SK-N-SH treated with all-trans-retinoic acid at 6 μM for 48 hours (cell line): ENCODE measurements around the gene C3orf70.

Experiments used
- ATAC-seq: fragments of 200-7000 bp; cut with Tn5 transposase; 3 replicates; pipeline ENCODE4 v1.9.1; 2020; ENCODE audit warnings: mild to moderate bottlenecking, moderate library complexity
- BACH2 ChIP-seq: fragments of 250-450 bp; sonication (Bioruptor Pico); IDR thresholded peaks from 2 replicates; pipeline ENCODE4 v1.9.0; 2021; ENCODE audit warnings: mild to moderate bottlenecking, borderline replicate concordance
- CSDC2 ChIP-seq: fragments of 250-450 bp; sonication (Bioruptor Pico); IDR thresholded peaks from 2 replicates; pipeline ENCODE4 v1.5.0; 2020; ENCODE audit warnings: mild to moderate bottlenecking, moderate library complexity
- ESRRG ChIP-seq: fragments of 250-450 bp; sonication (Bioruptor Pico); IDR thresholded peaks from 2 replicates; pipeline ENCODE4 v1.6.1; 2021; ENCODE audit warnings: mild to moderate bottlenecking
- GLIS3 ChIP-seq: fragments of 250-450 bp; sonication (Bioruptor Pico); IDR thresholded peaks from 2 replicates; pipeline ENCODE4 v1.5.0; 2020; ENCODE audit warnings: mild to moderate bottlenecking, moderate library complexity
- ISL1 ChIP-seq: fragments of 250-450 bp; sonication (Bioruptor Pico); IDR thresholded peaks from 2 replicates; pipeline ENCODE4 v2.1.2; 2022; ENCODE audit warnings: mild to moderate bottlenecking, moderate library complexity
- OSR1 ChIP-seq: fragments of 250-450 bp; sonication (Bioruptor Pico); IDR thresholded peaks from 2 replicates; pipeline ENCODE4 v1.8.0; 2022; ENCODE audit warnings: moderate library complexity, mild to moderate bottlenecking, inconsistent platforms
- PPARA ChIP-seq: fragments of 250-450 bp; sonication (Bioruptor Pico); IDR thresholded peaks from 2 replicates; pipeline ENCODE4 v1.5.0; 2020; ENCODE audit warnings: mild to moderate bottlenecking, borderline replicate concordance
- RARB ChIP-seq: fragments of 250-450 bp; sonication (Bioruptor Pico); IDR thresholded peaks from 2 replicates; pipeline ENCODE4 v1.8.0; 2021; ENCODE audit warnings: mild to moderate bottlenecking, moderate library complexity
- SNAI2 ChIP-seq: fragments of 250-450 bp; sonication (Bioruptor Pico); IDR thresholded peaks from 2 replicates; pipeline ENCODE4 v1.5.0; 2020; ENCODE audit warnings: mild to moderate bottlenecking, moderate library complexity
- TCF4 ChIP-seq: fragments of 250-450 bp; sonication (Bioruptor Pico); IDR thresholded peaks from 2 replicates; pipeline ENCODE4 v1.8.0; 2021; ENCODE audit warnings: mild to moderate bottlenecking, moderate library complexity, borderline replicate concordance
- TOX ChIP-seq: fragments of 250-450 bp; sonication (Bioruptor Pico); IDR thresholded peaks from 2 replicates; pipeline ENCODE4 v1.8.0; 2021; ENCODE audit warnings: mild to moderate bottlenecking, moderate library complexity, borderline replicate concordance
- ZC3H10 ChIP-seq: fragments of 250-450 bp; sonication (Bioruptor Pico); IDR thresholded peaks from 2 replicates; pipeline ENCODE4 v1.5.1; 2021; ENCODE audit warnings: mild to moderate bottlenecking, moderate library complexity
- ZFP3 ChIP-seq: fragments of 250-450 bp; sonication (Bioruptor Pico); IDR thresholded peaks from 2 replicates; pipeline ENCODE4 v1.5.0; 2020; ENCODE audit warnings: mild to moderate bottlenecking, moderate library complexity
- ZFP30 ChIP-seq: fragments of 450-650 bp; formaldehyde crosslinking; IDR thresholded peaks from 2 replicates; pipeline ENCODE4 v1.5.0; 2022; ENCODE audit warnings: mild to moderate bottlenecking, moderate library complexity
- ZNF565 ChIP-seq: fragments of 450-650 bp; formaldehyde crosslinking; conservative IDR thresholded peaks from 2 replicates; pipeline ENCODE4 v1.5.0; 2020; ENCODE audit warnings: low read depth, mild to moderate bottlenecking, moderate library complexity
- ZNF8 ChIP-seq: fragments of 450-650 bp; formaldehyde crosslinking; IDR thresholded peaks from 2 replicates; pipeline ENCODE4 v1.5.0; 2020; ENCODE audit warnings: mild to moderate bottlenecking, moderate library complexity
- TF ChIP-seq, protein P1 (sequence below): fragments of 250-450 bp; sonication (Bioruptor Pico); IDR thresholded peaks from 2 replicates; pipeline ENCODE4 v1.8.0; 2020; ENCODE audit warnings: mild to moderate bottlenecking, moderate library complexity, borderline replicate concordance
- TF ChIP-seq, protein P2 (sequence below): fragments of 250-450 bp; sonication (Bioruptor Pico); IDR thresholded peaks from 2 replicates; pipeline ENCODE4 v1.5.1; 2021; ENCODE audit warnings: mild to moderate bottlenecking, moderate library complexity
- TF ChIP-seq, protein P3 (sequence below): fragments of 250-450 bp; sonication (Bioruptor Pico); IDR thresholded peaks from 2 replicates; pipeline ENCODE4 v1.8.0; 2021; ENCODE audit warnings: low read depth, mild to moderate bottlenecking, moderate library complexity, borderline replicate concordance
- TF ChIP-seq, protein P4 (sequence below): fragments of 250-450 bp; sonication (Bioruptor Pico); IDR thresholded peaks from 2 replicates; pipeline ENCODE4 v1.5.0; 2020; ENCODE audit warnings: mild to moderate bottlenecking, moderate library complexity
- TF ChIP-seq, protein P5 (sequence below): fragments of 250-450 bp; sonication (Bioruptor Pico); IDR thresholded peaks from 2 replicates; pipeline ENCODE4 v1.5.1; 2020; ENCODE audit warnings: low read depth, mild to moderate bottlenecking, moderate library complexity

The C3orf70 gene

DNA sequence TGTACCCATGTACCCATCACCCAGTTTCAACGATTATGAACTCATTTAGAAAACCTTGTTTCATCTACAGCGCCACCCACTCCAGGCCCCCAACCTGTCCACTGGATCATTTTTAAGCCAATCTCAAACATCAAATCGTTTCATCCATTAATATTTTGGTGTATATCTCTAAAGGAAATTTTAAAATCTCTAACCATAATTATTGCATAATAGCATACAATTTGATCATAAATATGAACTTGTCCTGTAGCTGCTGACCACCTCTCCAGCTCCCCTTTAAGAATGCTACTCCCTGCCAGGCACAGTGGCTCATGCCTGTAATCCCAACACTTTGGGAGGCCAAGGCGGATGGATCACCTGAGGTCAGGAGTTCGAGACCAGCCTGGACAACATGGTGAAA, 2.8 kb upstream of the C3orf70 start:
- no peak for ATAC-seq
- TF ChIP-seq, protein P1, sequence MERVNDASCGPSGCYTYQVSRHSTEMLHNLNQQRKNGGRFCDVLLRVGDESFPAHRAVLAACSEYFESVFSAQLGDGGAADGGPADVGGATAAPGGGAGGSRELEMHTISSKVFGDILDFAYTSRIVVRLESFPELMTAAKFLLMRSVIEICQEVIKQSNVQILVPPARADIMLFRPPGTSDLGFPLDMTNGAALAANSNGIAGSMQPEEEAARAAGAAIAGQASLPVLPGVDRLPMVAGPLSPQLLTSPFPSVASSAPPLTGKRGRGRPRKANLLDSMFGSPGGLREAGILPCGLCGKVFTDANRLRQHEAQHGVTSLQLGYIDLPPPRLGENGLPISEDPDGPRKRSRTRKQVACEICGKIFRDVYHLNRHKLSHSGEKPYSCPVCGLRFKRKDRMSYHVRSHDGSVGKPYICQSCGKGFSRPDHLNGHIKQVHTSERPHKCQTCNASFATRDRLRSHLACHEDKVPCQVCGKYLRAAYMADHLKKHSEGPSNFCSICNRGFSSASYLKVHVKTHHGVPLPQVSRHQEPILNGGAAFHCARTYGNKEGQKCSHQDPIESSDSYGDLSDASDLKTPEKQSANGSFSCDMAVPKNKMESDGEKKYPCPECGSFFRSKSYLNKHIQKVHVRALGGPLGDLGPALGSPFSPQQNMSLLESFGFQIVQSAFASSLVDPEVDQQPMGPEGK (CRISPR knock-in tag) = no peak
- no peak for TF ChIP-seq ZNF8 (CRISPR knock-in tag)
- TF ChIP-seq ESRRG = no peak
- TF ChIP-seq, protein P2, sequence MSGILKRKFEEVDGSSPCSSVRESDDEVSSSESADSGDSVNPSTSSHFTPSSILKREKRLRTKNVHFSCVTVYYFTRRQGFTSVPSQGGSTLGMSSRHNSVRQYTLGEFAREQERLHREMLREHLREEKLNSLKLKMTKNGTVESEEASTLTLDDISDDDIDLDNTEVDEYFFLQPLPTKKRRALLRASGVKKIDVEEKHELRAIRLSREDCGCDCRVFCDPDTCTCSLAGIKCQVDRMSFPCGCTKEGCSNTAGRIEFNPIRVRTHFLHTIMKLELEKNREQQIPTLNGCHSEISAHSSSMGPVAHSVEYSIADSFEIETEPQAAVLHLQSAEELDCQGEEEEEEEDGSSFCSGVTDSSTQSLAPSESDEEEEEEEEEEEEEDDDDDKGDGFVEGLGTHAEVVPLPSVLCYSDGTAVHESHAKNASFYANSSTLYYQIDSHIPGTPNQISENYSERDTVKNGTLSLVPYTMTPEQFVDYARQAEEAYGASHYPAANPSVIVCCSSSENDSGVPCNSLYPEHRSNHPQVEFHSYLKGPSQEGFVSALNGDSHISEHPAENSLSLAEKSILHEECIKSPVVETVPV (CRISPR knock-in tag) = no peak
- TF ChIP-seq OSR1 (CRISPR knock-in tag) = no peak
- TF ChIP-seq, protein P3, sequence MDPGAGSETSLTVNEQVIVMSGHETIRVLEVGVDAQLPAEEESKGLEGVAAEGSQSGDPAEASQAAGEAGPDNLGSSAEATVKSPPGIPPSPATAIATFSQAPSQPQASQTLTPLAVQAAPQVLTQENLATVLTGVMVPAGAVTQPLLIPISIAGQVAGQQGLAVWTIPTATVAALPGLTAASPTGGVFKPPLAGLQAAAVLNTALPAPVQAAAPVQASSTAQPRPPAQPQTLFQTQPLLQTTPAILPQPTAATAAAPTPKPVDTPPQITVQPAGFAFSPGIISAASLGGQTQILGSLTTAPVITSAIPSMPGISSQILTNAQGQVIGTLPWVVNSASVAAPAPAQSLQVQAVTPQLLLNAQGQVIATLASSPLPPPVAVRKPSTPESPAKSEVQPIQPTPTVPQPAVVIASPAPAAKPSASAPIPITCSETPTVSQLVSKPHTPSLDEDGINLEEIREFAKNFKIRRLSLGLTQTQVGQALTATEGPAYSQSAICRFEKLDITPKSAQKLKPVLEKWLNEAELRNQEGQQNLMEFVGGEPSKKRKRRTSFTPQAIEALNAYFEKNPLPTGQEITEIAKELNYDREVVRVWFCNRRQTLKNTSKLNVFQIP (CRISPR knock-in tag) = no peak

DNA sequence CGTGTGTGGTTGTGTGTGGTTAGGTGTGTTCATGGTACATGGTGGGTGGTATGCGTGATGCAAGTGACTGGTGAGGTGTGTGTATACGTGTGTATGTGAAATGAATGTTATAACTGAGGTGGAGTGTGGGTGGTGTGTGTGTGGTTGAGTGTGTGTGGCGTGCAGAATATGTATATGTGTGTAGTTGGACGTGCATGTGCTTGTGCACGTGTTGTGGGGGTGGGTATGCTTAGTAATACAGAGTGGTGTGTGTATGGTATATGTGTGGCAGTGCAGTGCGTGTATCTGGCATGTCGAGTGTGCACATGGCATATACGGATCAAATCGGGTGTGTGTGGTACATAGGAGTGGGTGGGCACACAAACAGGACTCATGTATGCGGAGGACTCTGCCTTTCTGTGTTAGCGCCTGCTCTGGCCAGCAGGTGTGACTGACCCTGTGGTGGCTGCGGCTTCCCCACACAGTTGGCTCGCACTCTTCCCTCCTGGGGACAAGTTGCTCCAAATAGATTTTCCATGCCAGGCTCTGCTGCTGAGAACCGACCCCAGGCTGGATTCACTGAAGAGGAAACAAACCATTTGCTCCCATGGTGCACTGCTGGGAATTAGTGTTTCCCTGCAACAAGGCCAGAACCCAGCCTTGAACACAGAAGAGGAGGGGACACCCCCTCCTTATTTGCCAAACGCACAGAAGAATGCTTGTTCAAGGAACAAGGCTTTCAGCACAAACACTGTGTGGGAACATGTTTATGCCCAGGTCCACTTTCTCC, 1.2 kb upstream of the C3orf70 start:
- no peak for ATAC-seq
- TF ChIP-seq, protein P3 (CRISPR knock-in tag) = no peak
- no peak for TF ChIP-seq ZC3H10 (CRISPR knock-in tag)
- no peak for TF ChIP-seq PPARA
- TF ChIP-seq, protein P4, sequence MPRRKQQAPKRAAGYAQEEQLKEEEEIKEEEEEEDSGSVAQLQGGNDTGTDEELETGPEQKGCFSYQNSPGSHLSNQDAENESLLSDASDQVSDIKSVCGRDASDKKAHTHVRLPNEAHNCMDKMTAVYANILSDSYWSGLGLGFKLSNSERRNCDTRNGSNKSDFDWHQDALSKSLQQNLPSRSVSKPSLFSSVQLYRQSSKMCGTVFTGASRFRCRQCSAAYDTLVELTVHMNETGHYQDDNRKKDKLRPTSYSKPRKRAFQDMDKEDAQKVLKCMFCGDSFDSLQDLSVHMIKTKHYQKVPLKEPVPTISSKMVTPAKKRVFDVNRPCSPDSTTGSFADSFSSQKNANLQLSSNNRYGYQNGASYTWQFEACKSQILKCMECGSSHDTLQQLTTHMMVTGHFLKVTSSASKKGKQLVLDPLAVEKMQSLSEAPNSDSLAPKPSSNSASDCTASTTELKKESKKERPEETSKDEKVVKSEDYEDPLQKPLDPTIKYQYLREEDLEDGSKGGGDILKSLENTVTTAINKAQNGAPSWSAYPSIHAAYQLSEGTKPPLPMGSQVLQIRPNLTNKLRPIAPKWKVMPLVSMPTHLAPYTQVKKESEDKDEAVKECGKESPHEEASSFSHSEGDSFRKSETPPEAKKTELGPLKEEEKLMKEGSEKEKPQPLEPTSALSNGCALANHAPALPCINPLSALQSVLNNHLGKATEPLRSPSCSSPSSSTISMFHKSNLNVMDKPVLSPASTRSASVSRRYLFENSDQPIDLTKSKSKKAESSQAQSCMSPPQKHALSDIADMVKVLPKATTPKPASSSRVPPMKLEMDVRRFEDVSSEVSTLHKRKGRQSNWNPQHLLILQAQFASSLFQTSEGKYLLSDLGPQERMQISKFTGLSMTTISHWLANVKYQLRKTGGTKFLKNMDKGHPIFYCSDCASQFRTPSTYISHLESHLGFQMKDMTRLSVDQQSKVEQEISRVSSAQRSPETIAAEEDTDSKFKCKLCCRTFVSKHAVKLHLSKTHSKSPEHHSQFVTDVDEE (CRISPR knock-in tag) = no peak
- no peak for TF ChIP-seq SNAI2 (CRISPR knock-in tag)
- no peak for TF ChIP-seq ISL1 (CRISPR knock-in tag)
- TF ChIP-seq TCF4 (CRISPR knock-in tag) = no peak
- no peak for TF ChIP-seq OSR1 (CRISPR knock-in tag)
- no peak for TF ChIP-seq CSDC2
- no peak for TF ChIP-seq ZNF8 (CRISPR knock-in tag)
- no peak for TF ChIP-seq RARB (CRISPR knock-in tag)
- no peak for TF ChIP-seq TOX (CRISPR knock-in tag)
- TF ChIP-seq, protein P2 (CRISPR knock-in tag) = no peak
- TF ChIP-seq, protein P5, sequence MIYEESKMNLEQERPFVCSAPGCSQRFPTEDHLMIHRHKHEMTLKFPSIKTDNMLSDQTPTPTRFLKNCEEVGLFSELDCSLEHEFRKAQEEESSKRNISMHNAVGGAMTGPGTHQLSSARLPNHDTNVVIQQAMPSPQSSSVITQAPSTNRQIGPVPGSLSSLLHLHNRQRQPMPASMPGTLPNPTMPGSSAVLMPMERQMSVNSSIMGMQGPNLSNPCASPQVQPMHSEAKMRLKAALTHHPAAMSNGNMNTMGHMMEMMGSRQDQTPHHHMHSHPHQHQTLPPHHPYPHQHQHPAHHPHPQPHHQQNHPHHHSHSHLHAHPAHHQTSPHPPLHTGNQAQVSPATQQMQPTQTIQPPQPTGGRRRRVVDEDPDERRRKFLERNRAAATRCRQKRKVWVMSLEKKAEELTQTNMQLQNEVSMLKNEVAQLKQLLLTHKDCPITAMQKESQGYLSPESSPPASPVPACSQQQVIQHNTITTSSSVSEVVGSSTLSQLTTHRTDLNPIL (CRISPR knock-in tag) = no peak
- TF ChIP-seq ZFP3 (CRISPR knock-in tag) = no peak
- TF ChIP-seq GLIS3 (CRISPR knock-in tag) = no peak
- TF ChIP-seq ZNF565 = no peak
- TF ChIP-seq, protein P1 (CRISPR knock-in tag) = no peak
- no peak for TF ChIP-seq BACH2 (CRISPR knock-in tag)
- TF ChIP-seq ZFP30 (CRISPR knock-in tag) = no peak
